NCI-H524 treated with DMSO at 0.1 percent for 48 hours (cell line): Measurements from ENCODE around the gene SLC25A10.
"Not testable (repeated sequence)": the region's sequence is repeated elsewhere in the genome, so short reads cannot be mapped to it uniquely, and the experiment has no call there.

Experiments used
- DNase-seq: peaks from one replicate; lab custom pipeline; 2025; lab: John Stamatoyannopoulos, UW

The SLC25A10 gene

GRCh38 chr17:81711814-81712467, at the start of gene SLC25A10:
SLC25A10 (plus strand) TSS chr17:81712284; CDS start chr17:81712427, 143 bp downstream.
- peak; percentile 27 for DNase-seq

- no peak for DNase-seq
These were observed 48.0 kb upstream of the SLC25A10 start for GRCh38 chr17:81664051-81664470.

- DNase-seq: no peak
These were observed 46.6 kb upstream of the SLC25A10 start for GRCh38 chr17:81665205-81666091.

DNA sequence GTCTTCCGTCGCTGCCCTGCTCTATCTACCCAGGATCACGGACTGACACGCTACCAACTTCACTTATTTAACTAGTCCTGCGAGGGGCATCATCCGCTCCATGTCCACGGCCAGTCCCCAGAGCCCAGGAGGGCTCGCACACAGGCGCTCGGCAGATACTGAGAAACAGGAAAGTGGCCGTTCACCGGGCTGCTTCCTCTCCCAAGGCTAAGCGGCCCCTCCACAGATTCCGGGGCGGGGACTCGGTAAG, 46.1 kb upstream of the SLC25A10 start:
- no peak for DNase-seq

- DNase-seq: peak; percentile 92
These were observed 45.5 kb upstream of the SLC25A10 start, which contains the start of the genes CCDC137 and OXLD1 for GRCh38 chr17:81666342-81667191. CCDC137 (plus strand) TSS chr17:81666737; CDS start chr17:81666767, 30 bp downstream. OXLD1 (minus strand) TSS chr17:81666605; CDS start chr17:81666577, 28 bp downstream.

DNA sequence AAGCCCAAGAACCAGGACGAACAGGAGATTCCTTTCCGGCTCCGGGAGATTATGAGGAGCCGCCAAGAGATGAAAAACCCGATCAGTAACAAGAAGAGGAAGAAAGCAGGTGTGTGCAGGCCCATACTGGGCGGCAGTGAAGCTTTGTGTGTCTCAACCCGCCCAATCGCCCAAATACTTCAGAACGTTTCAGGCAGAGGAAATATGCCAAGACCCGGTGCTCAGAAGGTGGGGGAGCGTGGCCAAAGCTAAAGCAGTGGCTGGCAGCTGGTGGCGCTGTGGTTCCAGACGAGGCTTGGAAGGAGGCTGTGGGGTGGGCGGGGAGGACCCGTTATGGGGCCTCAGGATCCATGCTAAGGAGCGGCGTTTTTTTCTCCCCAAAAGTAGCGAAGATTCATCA, 44.3 kb upstream of the SLC25A10 start:
- DNase-seq: no peak

DNA sequence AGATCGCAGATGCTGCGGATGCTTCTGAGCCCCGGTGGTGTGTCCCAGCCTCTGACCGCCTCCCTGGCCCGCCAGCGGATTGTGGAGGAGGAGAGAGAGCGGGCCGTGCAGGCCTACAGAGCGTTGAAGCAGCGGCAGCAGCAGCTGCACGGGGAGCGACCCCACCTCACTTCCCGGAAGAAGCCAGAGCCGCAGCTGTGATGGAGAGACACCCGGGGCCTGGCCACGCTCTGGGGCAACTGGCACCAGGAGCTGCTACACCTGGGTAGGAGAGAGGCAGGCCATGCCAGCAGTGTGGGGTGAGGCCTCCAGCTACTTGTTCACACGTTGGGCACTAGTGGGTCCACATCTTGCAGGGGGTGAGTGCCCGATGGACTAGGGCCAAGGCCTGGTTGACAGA, 39.6 kb upstream of the SLC25A10 start:
- no peak for DNase-seq

DNA sequence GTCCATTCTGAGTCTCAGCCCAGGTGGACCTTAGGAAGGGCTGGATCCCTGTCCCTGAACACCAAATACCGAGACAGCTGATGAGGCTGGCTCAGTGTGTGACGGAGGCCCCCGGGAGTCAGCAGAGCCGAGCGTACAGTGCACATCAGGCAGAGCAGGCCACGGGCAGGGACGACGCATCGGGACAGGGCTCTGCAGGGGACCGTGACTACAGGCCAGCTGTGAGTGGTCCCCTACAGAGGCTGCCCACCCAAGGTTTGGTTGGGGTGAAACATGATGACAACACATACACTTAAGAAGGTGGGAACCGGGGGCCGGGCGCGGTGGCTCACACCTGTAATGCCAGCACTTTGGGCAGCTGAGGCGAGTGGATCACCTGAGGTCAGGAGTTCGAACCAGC, 39.1 kb upstream of the SLC25A10 start:
- DNase-seq: no peak

- no peak for DNase-seq
These were observed 38.4 kb upstream of the SLC25A10 start for GRCh38 chr17:81673561-81674258.

DNA sequence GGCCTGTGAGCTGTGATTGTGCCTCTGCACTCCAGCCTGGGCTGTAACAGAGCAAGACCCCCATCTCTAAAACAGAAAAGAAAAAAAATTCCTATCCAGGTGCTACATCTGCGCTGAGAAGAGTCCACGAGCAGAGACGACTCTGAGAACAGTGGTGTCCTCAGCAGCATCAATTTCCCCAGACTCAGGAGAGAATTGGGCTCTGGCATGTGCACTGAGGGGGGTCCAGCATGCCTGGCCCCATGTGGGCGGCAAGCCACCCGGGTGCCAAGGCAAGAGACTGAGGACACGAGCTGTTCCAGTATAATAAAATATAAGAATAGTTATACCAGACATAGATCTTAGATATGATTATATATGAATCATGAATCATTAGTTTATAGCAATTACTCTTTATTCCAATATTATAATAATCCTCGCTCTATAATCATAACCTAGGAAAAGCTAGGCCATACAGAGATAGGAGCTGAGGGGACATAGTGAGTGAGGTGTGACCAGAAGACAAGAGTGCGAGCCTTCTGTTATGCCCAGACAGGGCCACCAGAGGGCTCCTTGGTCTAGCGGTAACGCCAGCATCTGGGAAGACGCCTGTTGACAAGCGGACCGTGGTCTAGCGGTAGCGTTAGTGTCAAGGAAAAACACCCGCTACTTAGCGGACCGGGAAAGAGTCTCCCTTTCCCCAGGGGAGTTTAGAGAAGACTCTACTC, 36.4 kb upstream of the SLC25A10 start:
- not testable (repeated sequence) for DNase-seq

GRCh38 chr17:81676906-81677305, 35.2 kb upstream of the SLC25A10 start:
- no peak for DNase-seq

DNA sequence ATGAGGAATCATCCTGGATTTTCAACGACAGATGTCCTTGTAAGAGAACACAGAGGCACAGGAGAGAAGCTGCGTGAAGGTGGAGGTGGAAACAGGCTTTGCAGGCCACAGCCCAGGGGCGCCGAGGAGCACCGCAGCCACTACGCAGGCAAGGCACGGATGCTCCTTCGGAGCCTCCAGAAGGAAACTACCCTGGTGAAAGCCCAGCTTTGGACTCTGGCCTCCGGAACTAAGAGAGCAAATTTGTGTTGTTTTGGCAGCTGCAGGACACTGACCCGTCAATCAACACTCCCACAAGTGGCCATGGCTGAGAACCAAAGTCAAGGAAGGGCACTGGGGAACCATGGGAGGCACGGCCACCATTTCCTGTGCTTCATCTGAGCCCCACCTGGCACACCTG, 31.9 kb upstream of the SLC25A10 start:
- no peak for DNase-seq

- no peak for DNase-seq
These were observed 30.4 kb upstream of the SLC25A10 start for GRCh38 chr17:81681672-81682071.

DNA sequence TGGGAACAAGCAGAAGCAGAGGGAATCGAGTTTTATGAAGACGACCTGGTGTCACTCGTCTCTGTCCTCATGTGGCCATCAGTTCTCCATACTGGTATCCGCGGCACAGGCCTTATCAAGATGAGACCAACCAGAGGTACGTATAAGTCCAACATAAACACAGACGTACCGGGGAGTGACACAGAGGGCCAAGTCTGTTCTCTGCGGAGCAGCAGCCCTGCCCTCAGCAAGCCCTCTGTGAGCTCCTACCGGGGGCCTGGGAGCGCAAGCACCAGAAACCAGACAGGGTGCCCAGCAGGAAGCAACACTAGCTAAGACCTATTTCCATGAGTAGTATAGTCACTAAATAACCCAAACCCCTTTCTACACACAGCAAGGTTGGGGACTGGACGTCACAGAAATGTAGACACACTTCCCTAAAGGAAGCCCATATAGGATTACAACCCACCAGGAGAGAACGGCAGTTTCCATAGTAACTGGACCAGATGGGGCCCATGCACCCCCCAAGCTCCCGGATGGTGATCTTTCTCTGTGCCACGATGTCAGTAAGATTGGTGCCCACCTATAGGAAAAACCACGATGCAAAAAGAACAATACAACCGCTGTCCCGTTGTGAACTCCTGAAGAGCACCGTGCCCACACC, 29.4 kb upstream of the SLC25A10 start:
- DNase-seq: no peak

DNA sequence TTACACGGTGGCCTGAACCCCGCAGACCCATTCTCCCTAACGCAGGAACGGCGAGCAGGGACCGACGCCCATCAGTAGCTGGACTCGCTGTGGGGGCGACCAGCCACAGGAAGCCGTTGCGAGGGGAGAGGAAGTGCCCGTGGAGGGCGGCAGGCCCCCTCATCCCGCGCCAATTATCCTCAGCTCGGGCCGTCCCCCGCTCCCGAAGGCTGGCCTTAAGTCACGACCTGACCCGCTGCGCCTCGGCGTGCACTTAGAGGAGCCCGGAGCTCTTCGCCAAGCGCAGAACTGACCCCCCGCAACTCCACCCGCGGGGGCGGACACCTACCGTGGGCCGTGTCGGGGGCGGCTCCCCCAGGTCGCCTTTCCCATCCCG, 28.9 kb upstream of the SLC25A10 start:
- no peak for DNase-seq

GRCh38 chr17:81683584-81684441, 28.3 kb upstream of the SLC25A10 start, which contains the start of the genes ARL16 and HGS:
ARL16 (minus strand) TSS chr17:81683797; CDS start chr17:81683753, 44 bp downstream.
HGS (plus strand) TSS chr17:81684011; CDS start chr17:81684067, 56 bp downstream.
- DNase-seq: peak; percentile 99

DNA sequence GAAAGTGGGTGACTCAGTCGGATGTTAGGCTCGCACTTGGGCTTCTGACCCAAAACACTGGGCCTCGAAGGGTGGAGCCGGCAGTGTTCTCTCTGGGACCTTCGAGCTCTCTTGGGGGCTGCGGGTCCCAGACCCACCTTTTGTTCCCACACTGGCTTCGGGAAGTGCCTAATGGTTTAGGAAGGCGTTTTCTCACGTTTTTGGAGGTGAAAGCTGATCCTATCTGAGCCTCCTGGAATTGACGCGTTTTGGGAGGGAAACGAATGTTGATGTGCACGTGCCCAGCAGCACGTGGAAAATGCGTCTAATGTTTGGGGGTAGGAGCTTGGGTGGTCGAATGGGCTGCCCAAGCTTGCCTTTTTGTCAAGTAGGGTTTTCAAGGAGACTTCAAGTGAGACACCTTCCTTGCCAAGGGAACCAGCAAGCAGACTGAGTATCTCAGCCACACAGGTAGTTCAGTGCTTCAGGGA, 27.6 kb upstream of the SLC25A10 start:
- no peak for DNase-seq

DNA sequence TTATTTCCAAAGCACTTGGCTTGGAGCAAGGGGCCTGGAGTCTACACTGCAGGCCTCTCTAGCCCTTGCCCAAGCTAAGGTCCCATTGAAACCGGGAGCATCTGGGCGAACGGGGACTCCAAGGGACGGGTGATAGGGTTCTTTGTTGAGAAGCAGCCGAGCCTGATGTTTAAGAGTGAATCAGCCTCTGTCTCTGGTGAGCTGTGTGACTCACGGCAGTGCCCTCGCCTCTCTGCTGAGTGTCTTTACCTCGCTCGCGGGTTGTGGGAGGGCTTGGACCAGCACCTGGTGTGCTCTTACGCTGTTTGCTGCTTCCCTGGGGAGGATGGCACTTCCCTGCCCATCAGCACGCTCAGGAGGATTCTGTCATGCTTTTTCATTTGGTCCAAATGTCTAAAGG, 27.0 kb upstream of the SLC25A10 start:
- DNase-seq: no peak

- DNase-seq: no peak
These were observed 25.5 kb upstream of the SLC25A10 start for GRCh38 chr17:81686614-81687013.
